GM12891 (cell line): Measurements from ENCODE around the gene RND2.
A peak's percentile ranks its signal among the peaks of the same experiment; 100 is the strongest.

Experiments used
- DNase-seq: peaks from one replicate; pipeline ENCODE4 v3.0.0; 2011; ENCODE audit warnings: low spot score; ENCODE audit not compliant: insufficient read length
- FAIRE-seq: peaks from 2 replicates; lab custom pipeline; 2011; peaks lifted over from hg19 to GRCh38; lab: Jason Lieb, UNC
- PAX5 ChIP-seq: IDR thresholded peaks from 2 replicates; pipeline ENCODE4 v1.6.1; 2011; ENCODE audit warnings: low read length, moderate library complexity, mild to moderate bottlenecking; ENCODE audit not compliant: insufficient read depth, severe bottlenecking
- POLR2A ChIP-seq: IDR thresholded peaks from 2 replicates; pipeline ENCODE4 v1.6.1; 2011; ENCODE audit warnings: low read depth, low read length, control low read depth
- POLR2AphosphoS5 ChIP-seq: IDR thresholded peaks from 2 replicates; pipeline ENCODE4 v1.6.1; 2011; ENCODE audit warnings: low read depth, low read length, control low read depth
- POU2F2 ChIP-seq: IDR thresholded peaks from 2 replicates; pipeline ENCODE4 v1.6.1; 2011; ENCODE audit warnings: low read depth, mild to moderate bottlenecking, control low read depth, low read length, moderate library complexity
- SPI1 ChIP-seq: IDR thresholded peaks from 2 replicates; pipeline ENCODE4 v1.6.1; 2011; ENCODE audit warnings: low read depth, low read length, control low read depth
- TAF1 ChIP-seq: IDR thresholded peaks from 2 replicates; pipeline ENCODE4 v1.6.1; 2011; ENCODE audit warnings: low read depth, low read length, control low read depth

Gene RND2

GRCh38 chr17:43016216-43016615, 8.8 kb upstream of the RND2 start:
- FAIRE-seq = no peak
- DNase-seq = no peak
- peak; percentile 38 for TF ChIP-seq POLR2AphosphoS5
- no peak for TF ChIP-seq TAF1

DNA sequence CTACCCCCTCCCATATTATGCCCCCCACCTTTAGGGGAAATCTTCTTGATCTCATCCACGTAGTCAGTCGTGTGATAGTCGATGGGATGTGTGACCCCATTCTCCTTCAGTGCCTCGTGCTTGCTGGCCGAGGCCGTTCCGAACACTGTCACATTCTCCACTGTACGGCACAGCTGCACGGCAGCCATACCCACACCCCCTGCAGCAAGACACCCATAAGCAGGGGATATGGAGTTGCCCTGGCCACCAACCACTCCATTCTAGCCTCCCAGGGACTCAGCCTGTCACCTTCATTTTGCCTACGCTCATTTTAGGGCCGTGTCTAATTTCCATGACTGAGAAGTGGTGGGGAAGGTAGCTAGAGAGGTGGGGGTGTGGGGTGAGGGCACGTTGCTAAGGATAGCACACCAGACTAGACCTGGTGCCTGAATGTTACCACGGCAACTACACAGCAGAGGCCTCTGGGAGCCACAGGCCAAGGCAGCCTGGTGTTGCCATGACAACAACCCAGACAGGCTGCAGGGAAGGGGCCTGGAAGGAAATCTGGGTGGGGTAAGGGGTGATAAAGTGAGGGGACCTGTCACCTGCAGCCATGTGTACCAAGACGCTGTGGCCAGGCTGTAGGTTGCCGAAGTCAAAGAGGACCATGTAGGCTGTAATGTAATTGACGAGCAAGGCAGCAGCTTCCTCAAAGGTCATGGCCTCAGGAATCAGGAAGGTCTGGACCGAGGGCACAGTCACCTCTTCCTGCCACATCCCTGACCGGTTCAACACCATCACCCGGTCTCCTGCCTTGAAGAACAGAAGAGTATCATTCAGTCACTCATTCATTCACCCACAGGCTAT, 6.8 kb upstream of the RND2 start:
- peak; percentile 83 for FAIRE-seq
- TF ChIP-seq TAF1 = no peak
- peak; percentile 8; the same call in 1 of the 2 replicates for TF ChIP-seq POLR2AphosphoS5
- TF ChIP-seq PAX5 = no peak
- TF ChIP-seq SPI1 = no peak
- TF ChIP-seq POU2F2 = 0 out of 2 replicates have a peak, but pooled peaks have one; percentile 29
- TF ChIP-seq POLR2A = no peak
- DNase-seq = no peak

DNA sequence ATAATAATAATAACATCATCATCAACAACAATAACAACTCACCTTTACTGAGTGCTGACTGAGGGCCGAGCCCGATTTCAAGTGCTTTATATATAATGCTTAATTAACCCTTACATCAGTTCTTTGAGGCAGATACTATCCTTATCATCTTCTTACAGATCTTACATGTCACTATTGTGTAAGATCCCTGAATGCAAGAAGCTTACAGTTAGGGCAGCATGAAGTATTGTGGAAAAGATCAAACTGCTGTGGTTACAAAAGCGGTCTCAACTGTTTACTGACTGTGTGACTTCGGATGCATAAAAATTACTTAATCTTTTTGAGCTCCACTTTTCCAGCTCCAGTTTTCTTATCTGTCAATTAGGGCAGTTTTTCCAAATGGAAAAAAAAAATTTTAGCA, 6.1 kb upstream of the RND2 start:
- FAIRE-seq (no peak), DNase-seq (no peak)
- TF ChIP-seq TAF1 (no peak), POU2F2 (no peak), PAX5 (no peak), SPI1 (no peak), POLR2A (no peak), POLR2AphosphoS5 (no peak)

GRCh38 chr17:43019418-43019817, 5.6 kb upstream of the RND2 start:
- no peak for TF ChIP-seq POLR2AphosphoS5
- no peak for TF ChIP-seq POU2F2
- TF ChIP-seq SPI1 = no peak
- no peak for TF ChIP-seq TAF1
- TF ChIP-seq PAX5 = no peak
- TF ChIP-seq POLR2A = no peak
- FAIRE-seq (no peak), DNase-seq (no peak)

DNA sequence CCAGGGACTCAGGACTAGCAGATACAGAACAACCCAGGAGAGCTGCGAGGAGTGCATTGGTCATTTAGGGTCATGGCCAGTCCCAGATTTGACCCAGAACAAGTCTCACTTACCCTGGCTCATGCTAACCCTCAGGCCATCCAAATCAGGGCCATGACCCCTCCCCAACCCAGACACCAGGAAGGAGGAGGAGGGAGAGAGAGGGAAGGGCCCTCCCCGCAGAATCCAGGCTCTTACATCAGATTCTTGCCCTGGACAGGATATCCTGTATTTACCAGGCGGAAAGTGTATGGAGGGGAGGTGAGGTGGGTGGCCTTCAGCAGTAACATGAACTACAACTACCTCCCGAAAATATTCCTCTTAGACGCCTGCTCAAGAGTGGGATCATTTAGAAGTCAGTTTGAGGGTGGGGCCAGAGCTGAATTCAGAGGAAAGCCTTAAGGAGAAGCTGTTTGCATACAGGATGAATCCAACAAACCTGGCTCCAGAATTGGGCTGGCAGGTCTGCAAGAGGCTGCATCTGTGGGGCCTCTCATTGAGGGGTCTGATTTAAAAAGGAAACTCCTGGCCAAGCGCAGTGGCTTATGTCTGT, 4.9 kb upstream of the RND2 start:
- DNase-seq = no peak
- TF ChIP-seq POLR2AphosphoS5 = no peak
- TF ChIP-seq POLR2A = no peak
- no peak for TF ChIP-seq TAF1
- no peak for TF ChIP-seq SPI1
- TF ChIP-seq POU2F2 = no peak
- no peak for TF ChIP-seq PAX5
- FAIRE-seq = no peak

DNA sequence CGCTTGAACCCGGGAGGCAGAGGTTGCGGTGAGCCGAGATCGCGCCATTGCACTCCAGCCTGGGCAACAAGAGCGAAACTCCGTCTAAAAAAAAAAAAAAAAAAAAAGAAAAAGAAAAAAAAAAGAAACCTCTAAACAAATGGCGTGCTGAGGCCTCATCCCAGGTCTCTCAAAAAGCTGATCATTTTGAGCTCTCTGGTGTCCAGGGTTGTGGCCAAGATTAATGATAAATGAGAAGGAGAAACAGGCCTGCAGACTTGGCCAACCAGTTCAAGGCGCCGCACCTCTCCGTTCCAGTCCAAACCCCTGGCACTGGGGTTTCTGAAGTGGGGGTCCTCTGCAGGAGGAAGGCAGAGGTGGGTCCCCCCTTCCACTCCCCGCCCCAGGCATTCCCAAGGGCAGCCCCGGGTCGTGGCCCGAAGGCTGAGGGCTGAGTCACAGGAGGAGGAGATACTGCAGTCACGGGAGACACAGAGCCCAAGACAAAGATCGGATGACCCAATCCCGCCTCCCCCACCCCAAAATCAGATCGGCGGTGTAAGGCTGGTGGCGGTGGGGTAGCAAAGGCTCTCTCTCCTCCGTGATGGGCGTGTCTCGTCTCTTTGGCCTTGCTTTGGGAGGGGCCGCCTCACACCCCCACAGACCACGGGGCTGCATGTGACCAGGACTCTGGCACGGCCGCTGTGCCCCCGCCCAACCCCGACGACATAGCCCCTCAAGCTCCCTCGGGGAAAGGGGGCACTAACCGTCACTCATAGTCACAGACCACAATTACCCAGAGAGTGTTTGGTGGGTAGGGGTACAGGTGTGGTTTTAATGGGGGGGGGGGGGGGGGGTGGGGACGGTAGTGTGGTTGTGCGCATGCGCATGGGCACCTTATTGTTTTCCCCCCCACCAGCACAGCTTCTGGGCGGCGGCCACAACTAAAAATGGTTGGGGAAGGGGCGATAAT, 4.0 kb upstream of the RND2 start:
- no peak for TF ChIP-seq SPI1
- no peak for TF ChIP-seq PAX5
- no peak for TF ChIP-seq TAF1
- no peak for TF ChIP-seq POLR2AphosphoS5
- no peak for TF ChIP-seq POU2F2
- no peak for DNase-seq
- peak; percentile 51 for FAIRE-seq

DNA sequence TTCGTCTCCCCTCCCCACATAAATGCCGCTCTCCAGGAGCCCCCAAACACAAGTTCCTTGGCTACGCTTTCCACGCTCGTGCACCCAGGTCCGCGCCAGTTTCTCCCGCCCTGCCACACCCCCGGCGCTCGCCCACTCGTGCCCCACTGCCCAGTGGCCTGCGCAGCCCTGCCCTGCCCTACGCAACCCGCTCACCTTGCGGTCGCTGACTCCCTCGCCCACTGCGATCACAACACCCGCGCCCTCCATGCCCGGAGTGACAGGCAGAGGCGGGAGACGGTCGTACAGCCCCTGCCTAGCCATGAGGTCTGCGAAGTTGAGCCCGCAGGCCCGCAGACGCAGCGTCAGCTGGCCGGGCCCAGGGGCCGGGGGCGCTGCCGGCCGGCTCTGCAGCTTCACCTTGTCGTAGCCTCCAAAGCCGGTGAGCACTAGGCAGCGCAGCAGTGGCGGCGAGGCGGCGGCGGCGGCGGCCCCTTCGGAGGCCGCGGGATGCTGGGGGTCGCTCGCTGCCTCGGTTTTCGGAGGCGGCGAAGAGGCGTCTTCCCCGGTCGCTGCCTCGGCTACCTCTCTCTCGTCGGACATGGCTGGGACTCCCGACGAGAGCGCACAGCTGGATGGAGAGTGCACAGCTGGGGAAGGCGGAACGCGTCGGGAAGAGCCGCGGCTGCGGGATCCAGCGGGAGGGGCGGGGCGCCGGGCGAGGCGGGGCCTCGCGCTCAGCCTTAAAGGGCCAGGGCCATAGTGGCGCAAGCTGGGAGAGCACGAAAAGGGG, 3.1 kb upstream of the RND2 start, which contains the start of gene VAT1:
Gene VAT1 (minus strand): TSS at position 645 of the 772 bp plus-strand sequence. CDS start 63 bp downstream, at position 582.
- peak; percentile 93 for FAIRE-seq
- no peak for TF ChIP-seq POLR2AphosphoS5
- TF ChIP-seq POU2F2 = no peak
- no peak for TF ChIP-seq TAF1
- TF ChIP-seq SPI1 = no peak
- TF ChIP-seq PAX5 = no peak
- TF ChIP-seq POLR2A = no peak
- peak; percentile 68 for DNase-seq

GRCh38 chr17:43025290-43025657, 243 bp downstream of the RND2 start:
- TF ChIP-seq POLR2A = no peak
- no peak for FAIRE-seq
- DNase-seq = no peak
